HCT116 (cell line): ENCODE measurements around the gene CCDC106. TPM values are rescaled to one million over a fixed set of nuclear protein-coding genes. Genes with fewer than 3 reads are reported as not detected.

Experiments
- ATAC-seq: fragments of 200-7000 bp; cut with Tn5 transposase; 2 replicates; pipeline ENCODE4 v1.9.1; 2020; ENCODE audit warnings: mild to moderate bottlenecking, moderate library complexity
- BruUV-seq: library from RNA; stranded (reverse); fragments of 400-500 nt; replicated peaks from 2 replicates; lab custom pipeline; 2021; lab: Mats Ljungman, UMichigan
- CTCF ChIA-PET: fragments of 300-600 bp; sonication (Branson Sonifier 250); formaldehyde crosslinking; loops from one replicate; lab custom pipeline; 2021; ENCODE audit warnings: antibody characterized with exemption; lab: Charles Lee
- POLR2A ChIA-PET: fragments of 300-600, 350-600 bp; sonication (Branson Sonifier 250); formaldehyde crosslinking; loops from one replicate; lab custom pipeline; 2021; ENCODE audit warnings: antibody characterized with exemption; lab: Charles Lee
- RAD21 ChIA-PET, 2 experiments: fragments of 300-600 bp; sonication (Branson Sonifier 250); formaldehyde crosslinking; loops; one replicate each; lab custom pipeline; 2023; ENCODE audit warnings: low total read pairs in 2 of 2; ENCODE audit not compliant: uncharacterized antibody in 2 of 2, unreplicated experiment in 2 of 2, low non-redundant PET in 1 of 2; lab: Charles Lee
- DNase-seq: peaks from one replicate; pipeline ENCODE4 v3.0.0-alpha.2; 2010; ENCODE audit warnings: low read depth, low spot score
- H2AFZ ChIP-seq: fragments of 200-600 bp; shearing (Covaris generic), sonication (generic); 2 replicates; pipeline ENCODE4 v1.6.1; 2017; ENCODE audit warnings: low read depth, mixed run types, mixed read lengths, antibody characterized with exemption, low read length; ENCODE audit not compliant: poor library complexity, severe bottlenecking
- H3K27ac ChIP-seq: 2 replicates; pipeline ENCODE4 v1.5.1; 2012; ENCODE audit warnings: low read depth, low read length
- H3K27me3 ChIP-seq: fragments of 200-600 bp; sonication (generic); 2 replicates; pipeline ENCODE4 v1.6.1; 2016; ENCODE audit warnings: mixed run types, low read length, mixed read lengths; ENCODE audit not compliant: insufficient read depth
- H3K36me3 ChIP-seq, 2 experiments: fragments of 200-500 bp in 1 of 2; fragments of 200-600 bp in 1 of 2; sonication (Bioruptor generic) in 1 of 2; sonication (generic) in 1 of 2; 2 replicates each; pipeline versions ENCODE4 v1.5.1 to v1.6.1; 2014 to 2016; ENCODE audit warnings: low read length in 2 of 2, inconsistent platforms in 1 of 2, mixed read lengths in 1 of 2, mixed run types in 1 of 2; ENCODE audit not compliant: insufficient read depth in 2 of 2, control insufficient read depth in 1 of 2
- H3K4me1 ChIP-seq, 2 experiments: fragments of 200-600 bp in 1 of 2; sonication (generic) in 1 of 2; 2 replicates each; pipeline versions ENCODE4 v1.5.1 to v1.6.1; 2012 to 2017; ENCODE audit warnings: low read length in 2 of 2, inconsistent platforms in 1 of 2, mild to moderate bottlenecking in 1 of 2, mixed read lengths in 1 of 2, mixed run types in 1 of 2, moderate library complexity in 1 of 2; ENCODE audit not compliant: insufficient read depth in 2 of 2, control insufficient read depth in 1 of 2
- H3K4me2 ChIP-seq: fragments of 200-600 bp; sonication (generic); 2 replicates; pipeline ENCODE4 v1.6.1; 2017; ENCODE audit warnings: mixed run types, low read length, mixed read lengths
- H3K4me3 ChIP-seq, 2 experiments: fragments of 200-600 bp in 1 of 2; sonication (generic) in 1 of 2; replicated peaks in 1 of 2; 2 replicates each; pipeline ENCODE4 v1.5.1; 2011 to 2016; ENCODE audit warnings: low read length in 2 of 2, control low read depth in 1 of 2, low read depth in 1 of 2, mild to moderate bottlenecking in 1 of 2, mixed read lengths in 1 of 2, mixed run types in 1 of 2
- H3K79me2 ChIP-seq: fragments of 200-600 bp; sonication (generic); 2 replicates; pipeline ENCODE4 v1.6.1; 2017; ENCODE audit warnings: mild to moderate bottlenecking, mixed run types, low read length, moderate library complexity, mixed read lengths; ENCODE audit not compliant: insufficient read depth
- H3K9ac ChIP-seq: fragments of 200-600 bp; sonication (generic); 2 replicates; pipeline ENCODE4 v1.6.1; 2016; ENCODE audit warnings: low read length, mixed read lengths
- H3K9me2 ChIP-seq: fragments of 200-600 bp; sonication (generic), shearing (Covaris generic); 2 replicates; pipeline ENCODE4 v1.6.1; 2017; ENCODE audit warnings: mixed run types, mild to moderate bottlenecking, moderate library complexity; ENCODE audit not compliant: insufficient read depth
- H3K9me3 ChIP-seq, 2 experiments: fragments of 200-500 bp in 1 of 2; fragments of 200-600 bp in 1 of 2; sonication (Bioruptor generic) in 1 of 2; sonication (generic) in 1 of 2; 2 replicates each; pipeline ENCODE4 v1.6.1; 2014 to 2017; ENCODE audit warnings: low read length in 2 of 2, mixed read lengths in 2 of 2, inconsistent platforms in 1 of 2, low read depth in 1 of 2, mild to moderate bottlenecking in 1 of 2, mixed run types in 1 of 2, moderate library complexity in 1 of 2; ENCODE audit not compliant: control insufficient read depth in 1 of 2, insufficient read depth in 1 of 2
- H4K20me1 ChIP-seq: fragments of 200-600 bp; sonication (generic), shearing (Covaris generic); 2 replicates; pipeline ENCODE4 v1.6.1; 2017; ENCODE audit warnings: mixed run types, mild to moderate bottlenecking, moderate library complexity; ENCODE audit not compliant: insufficient read depth
- CEBPB ChIP-seq: IDR thresholded peaks from 2 replicates; pipeline ENCODE4 v1.6.1; 2012; ENCODE audit warnings: low read depth
- EGR1 ChIP-seq: IDR thresholded peaks from 2 replicates; pipeline ENCODE4 v1.6.1; 2012; ENCODE audit warnings: low read depth
- ELF1 ChIP-seq: IDR thresholded peaks from 2 replicates; pipeline ENCODE4 v1.6.1; 2012; ENCODE audit warnings: low read depth, borderline replicate concordance
- JUND ChIP-seq: IDR thresholded peaks from 2 replicates; pipeline ENCODE4 v1.6.1; 2012
- POLR2A ChIP-seq: IDR thresholded peaks from 2 replicates; pipeline ENCODE4 v1.7.0; 2011; ENCODE audit warnings: borderline replicate concordance; ENCODE audit not compliant: insufficient read depth, insufficient read length; ENCODE audit errors: extremely low read depth
- POLR2AphosphoS5 ChIP-seq: IDR thresholded peaks from 2 replicates; pipeline ENCODE4 v1.6.1; 2011; ENCODE audit warnings: mild to moderate bottlenecking, low read depth, low read length, moderate library complexity
- RAD21 ChIP-seq: IDR thresholded peaks from 2 replicates; pipeline ENCODE4 v1.6.1; 2012; ENCODE audit warnings: low read depth, mild to moderate bottlenecking
- SIN3A ChIP-seq: IDR thresholded peaks from 2 replicates; pipeline ENCODE4 v1.6.1; 2012; ENCODE audit warnings: low read depth
- SP1 ChIP-seq: IDR thresholded peaks from 2 replicates; pipeline ENCODE4 v1.6.1; 2012; ENCODE audit warnings: low read depth
- TCF7L2 ChIP-seq: IDR thresholded peaks from 2 replicates; pipeline ENCODE4 v1.7.0; 2011; ENCODE audit warnings: borderline replicate concordance, inconsistent platforms; ENCODE audit not compliant: insufficient read depth, insufficient read length; ENCODE audit errors: extremely low read depth
- YY1 ChIP-seq: IDR thresholded peaks from 2 replicates; pipeline ENCODE4 v1.6.1; 2011; ENCODE audit warnings: low read length, low read depth, moderate library complexity, mild to moderate bottlenecking; ENCODE audit not compliant: insufficient replicate concordance; ENCODE audit errors: extremely low read depth
- ZBTB33 ChIP-seq: IDR thresholded peaks from 2 replicates; pipeline ENCODE4 v1.6.1; 2011; ENCODE audit warnings: mild to moderate bottlenecking, low read length, moderate library complexity; ENCODE audit not compliant: insufficient replicate concordance; ENCODE audit errors: extremely low read depth
- ZFX ChIP-seq: fragments of 450-650 bp; IDR thresholded peaks from 2 replicates; pipeline ENCODE4 v1.6.1; 2017
- ZNF274 ChIP-seq: fragments of 200-500 bp; sonication (Bioruptor generic); IDR thresholded peaks from 2 replicates; pipeline ENCODE4 v1.6.1; 2014; ENCODE audit warnings: mild to moderate bottlenecking, low read depth, low read length, inconsistent platforms
- intact Hi-C: fragments of 100-400 bp; cut with micrococcal nuclease; formaldehyde crosslinking; loops from 2 replicates; pipeline ENCODE4 v1.10.0; 2022
- total RNA-seq: library from RNA; stranded (reverse); gene quantifications from one replicate; pipeline ENCODE4 v1.2.1, GENCODE V29; 2021; ENCODE audit not compliant: unreplicated experiment
- TF ChIP-seq, protein P1 (sequence below): IDR thresholded peaks from 2 replicates; pipeline ENCODE4 v1.6.1; 2012
- TF ChIP-seq, protein P2 (sequence below), 3 experiments: fragments of 200-600 bp in 1 of 3; sonication (generic) in 1 of 3; IDR thresholded peaks in 2 of 3; conservative IDR thresholded peaks in 1 of 3; 2 replicates each; pipeline ENCODE4 v1.5.1; 2012 to 2017; ENCODE audit warnings: low read depth in 2 of 3, low read length in 2 of 3, antibody characterized with exemption in 1 of 3, borderline replicate concordance in 1 of 3, control low read depth in 1 of 3, mild to moderate bottlenecking in 1 of 3, mixed read lengths in 1 of 3, mixed run types in 1 of 3, moderate library complexity in 1 of 3; ENCODE audit not compliant: insufficient read depth in 1 of 3

The CCDC106 gene
- total RNA-seq, 1 experiment from 2014 or later = 1.0 TPM

DNA sequence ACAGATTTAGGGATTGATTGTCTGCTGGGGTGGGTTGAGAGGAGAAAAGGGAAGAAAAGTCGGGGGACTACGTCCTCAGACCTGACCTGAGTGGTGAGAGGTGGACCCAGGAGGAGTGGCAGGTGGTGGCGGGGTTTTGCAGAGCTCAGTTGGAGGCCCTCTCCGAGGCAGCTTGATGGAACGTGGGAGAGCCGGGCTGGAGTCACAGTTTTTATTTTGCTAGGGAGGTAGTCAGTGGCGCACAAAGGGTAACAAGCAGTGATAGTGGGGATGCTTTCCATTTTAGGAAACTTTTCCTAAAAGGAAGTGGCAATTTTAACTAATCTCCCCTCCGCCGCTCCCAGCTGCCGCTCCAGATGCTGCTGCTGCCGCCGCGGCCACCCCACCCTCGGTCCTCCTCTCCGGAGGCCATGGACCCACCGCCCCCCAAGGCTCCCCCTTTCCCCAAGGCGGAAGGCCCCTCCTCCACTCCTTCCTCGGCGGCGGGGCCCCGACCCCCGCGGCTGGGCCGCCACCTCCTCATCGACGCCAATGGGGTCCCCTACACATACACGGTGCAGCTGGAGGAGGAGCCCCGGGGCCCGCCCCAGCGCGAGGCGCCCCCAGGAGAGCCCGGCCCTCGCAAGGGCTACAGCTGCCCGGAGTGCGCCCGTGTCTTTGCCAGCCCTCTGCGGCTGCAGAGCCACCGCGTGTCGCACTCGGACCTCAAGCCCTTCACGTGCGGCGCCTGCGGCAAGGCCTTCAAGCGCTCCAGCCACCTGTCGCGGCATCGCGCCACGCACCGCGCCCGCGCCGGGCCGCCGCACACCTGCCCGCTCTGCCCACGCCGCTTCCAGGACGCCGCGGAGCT, 5.6 kb upstream of the CCDC106 start (continued):
- peak; percentile 45 for TF ChIP-seq TCF7L2
- TF ChIP-seq ZNF274 = no peak

DNA sequence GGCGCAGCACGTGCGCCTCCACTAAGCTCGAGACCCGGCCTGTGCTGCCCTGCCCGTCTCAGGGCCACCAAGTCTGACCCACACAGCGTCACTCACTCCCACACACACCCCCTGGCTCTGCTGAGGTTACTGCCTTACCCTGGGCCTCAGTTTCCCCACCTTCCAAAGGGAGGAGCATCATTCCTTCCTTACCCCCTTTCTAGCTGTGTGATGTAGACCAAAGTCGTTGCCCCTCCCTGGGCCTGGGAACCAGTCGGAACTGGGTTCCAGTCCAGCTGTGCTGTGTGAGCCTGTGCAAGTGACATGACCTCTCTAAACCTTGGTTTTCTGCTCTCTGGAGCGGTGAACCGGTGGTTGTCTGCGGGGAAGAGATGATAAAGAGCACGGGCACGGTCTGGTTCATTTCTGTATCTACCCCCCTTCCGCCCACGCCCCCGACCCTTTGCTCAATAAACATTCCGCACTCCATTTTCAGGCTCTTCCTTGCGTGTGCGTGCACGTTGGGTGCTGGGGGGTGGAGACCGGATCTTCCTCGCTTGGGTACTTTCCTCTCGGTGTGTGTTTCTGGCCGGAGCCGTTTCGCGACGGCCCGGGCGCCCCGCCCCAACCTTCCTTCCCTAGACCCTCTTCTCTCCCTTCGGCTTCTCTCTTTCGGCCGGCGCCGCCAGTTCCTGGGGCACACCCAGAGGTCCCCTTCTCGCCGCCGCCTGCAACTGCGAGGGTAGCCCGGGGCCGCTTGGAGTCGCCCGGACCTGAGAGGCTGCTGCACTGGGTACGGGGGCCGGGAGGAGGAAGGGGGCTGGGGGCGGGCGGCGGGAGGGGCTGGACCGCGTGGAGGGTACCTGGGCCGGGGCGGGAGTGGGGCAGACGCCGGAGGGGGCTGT, 4.8 kb upstream of the CCDC106 start, which contains the start of gene ZNF581:
TSS of gene ZNF581 (plus strand) at position 647 of the 884 bp plus-strand sequence. CDS start 923 bp downstream, outside the sequence.
- peak; percentile 68 for ATAC-seq
- Histone ChIP-seq H3K27me3 (no peaks in the 10 kb centered on the region), H3K4me2 (peak within 1 kb of the TSS; percentile 75), H3K27ac (peak within 1 kb of the TSS; percentile 96), H3K36me3 (peaks cover 10 to 12% of the 10 kb centered on the region in 2 experiments; a peak in 3 of 4 replicates), H4K20me1 (no peaks in the 10 kb centered on the region), H3K9me2 (no peaks in the 10 kb centered on the region), H2AFZ (no peak within 1 kb of the TSS), H3K4me3 (peak within 1 kb of the TSS; percentile 94 to 97), H3K9me3 (no peaks in the 10 kb centered on the region), H3K4me1 (peaks cover 16 to 51% of the 10 kb centered on the region in 2 experiments; a peak in 3 of 4 replicates), H3K9ac (peak within 1 kb of the TSS; percentile 99), H3K79me2 (peaks cover 57% of the 10 kb centered on the region)
- RAD21 ChIA-PET = interaction anchor here (0.6 kb wide), 3 partner anchors 9 to 497 kb away, joined by 4 to 10 read pairs (median 4); no protein-coding TSS in a partner anchor
- intact Hi-C loops = no loop called here
- TF ChIP-seq CEBPB (no peak), JUND (no peak), SIN3A (peak; percentile 37; the same call in 1 of the 2 replicates), EGR1 (peak; percentile 79), ZFX (no peak; the same call in 1 of the 2 replicates), ZBTB33 (no peak), POLR2A (peak; percentile 91), RAD21 (no peak), TCF7L2 (no peak), POLR2AphosphoS5 (peak; percentile 70), YY1 (peak; percentile 68), SP1 (peak; percentile 69), ZNF274 (no peak), ELF1 (no peak; the same call in 1 of the 2 replicates)
- TF ChIP-seq, protein P1, sequence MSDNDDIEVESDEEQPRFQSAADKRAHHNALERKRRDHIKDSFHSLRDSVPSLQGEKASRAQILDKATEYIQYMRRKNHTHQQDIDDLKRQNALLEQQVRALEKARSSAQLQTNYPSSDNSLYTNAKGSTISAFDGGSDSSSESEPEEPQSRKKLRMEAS = peak; percentile 61
- TF ChIP-seq, protein P2, sequence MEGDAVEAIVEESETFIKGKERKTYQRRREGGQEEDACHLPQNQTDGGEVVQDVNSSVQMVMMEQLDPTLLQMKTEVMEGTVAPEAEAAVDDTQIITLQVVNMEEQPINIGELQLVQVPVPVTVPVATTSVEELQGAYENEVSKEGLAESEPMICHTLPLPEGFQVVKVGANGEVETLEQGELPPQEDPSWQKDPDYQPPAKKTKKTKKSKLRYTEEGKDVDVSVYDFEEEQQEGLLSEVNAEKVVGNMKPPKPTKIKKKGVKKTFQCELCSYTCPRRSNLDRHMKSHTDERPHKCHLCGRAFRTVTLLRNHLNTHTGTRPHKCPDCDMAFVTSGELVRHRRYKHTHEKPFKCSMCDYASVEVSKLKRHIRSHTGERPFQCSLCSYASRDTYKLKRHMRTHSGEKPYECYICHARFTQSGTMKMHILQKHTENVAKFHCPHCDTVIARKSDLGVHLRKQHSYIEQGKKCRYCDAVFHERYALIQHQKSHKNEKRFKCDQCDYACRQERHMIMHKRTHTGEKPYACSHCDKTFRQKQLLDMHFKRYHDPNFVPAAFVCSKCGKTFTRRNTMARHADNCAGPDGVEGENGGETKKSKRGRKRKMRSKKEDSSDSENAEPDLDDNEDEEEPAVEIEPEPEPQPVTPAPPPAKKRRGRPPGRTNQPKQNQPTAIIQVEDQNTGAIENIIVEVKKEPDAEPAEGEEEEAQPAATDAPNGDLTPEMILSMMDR (IDR thresholded peaks at IDR 0.05 in 2 of 3, conservative IDR thresholded peaks at IDR 0.05 in 1 of 3; ENCODE audit: borderline replicate concordance in 1 of 3, insufficient read depth in 1 of 3, low read depth in 2 of 3, low read length in 2 of 3) = no peak
- POLR2A ChIA-PET = interaction anchor here (1.0 to 1.9 kb wide), 5 partner anchors 8 to 44 kb away, joined by 3 to 15 read pairs (median 5); partner anchors contain the start of genes FIZ1, U2AF2 and ZNF784
- CTCF ChIA-PET = interaction anchor here (0.8 to 2.8 kb wide), 2 partner anchors 10 to 11 kb away, joined by 4 to 12 read pairs; partner anchors contain the start of gene U2AF2
- no peak for DNase-seq
- no TSS peak for BruUV-seq
